PFSK-1 (cell line): ENCODE data around the gene TAGLN3.

ENCODE experiments used
- FOXP2 ChIP-seq: optimal IDR thresholded peaks from 2 replicates; pipeline ENCODE3; 2011; ENCODE audit warnings: borderline replicate concordance, control low read depth, inconsistent platforms; ENCODE audit not compliant: insufficient read depth; ENCODE audit errors: extremely low read length, extremely low read depth
- POLR2AphosphoS5 ChIP-seq: IDR thresholded peaks from 2 replicates; pipeline ENCODE4 v1.6.1; 2012; ENCODE audit warnings: low read depth, mild to moderate bottlenecking, control low read depth, low read length, moderate library complexity
- SIN3A ChIP-seq: IDR thresholded peaks from 2 replicates; pipeline ENCODE4 v1.6.1; 2012; ENCODE audit warnings: mild to moderate bottlenecking, low read length, moderate library complexity, borderline replicate concordance; ENCODE audit not compliant: insufficient read depth
- TAF1 ChIP-seq: IDR thresholded peaks from 2 replicates; pipeline ENCODE4 v1.6.1; 2012; ENCODE audit warnings: low read length, control low read depth, borderline replicate concordance; ENCODE audit not compliant: insufficient read depth
- TF ChIP-seq, protein P1 (sequence below), 2 experiments: IDR thresholded peaks; 2 replicates each; pipeline versions ENCODE4 v1.6.1 to v1.8.0; 2011 to 2012; ENCODE audit warnings: low read depth in 2 of 2, low read length in 2 of 2, control low read depth in 1 of 2, inconsistent platforms in 1 of 2, mild to moderate bottlenecking in 1 of 2, moderate library complexity in 1 of 2; ENCODE audit not compliant: insufficient read depth in 1 of 2

The TAGLN3 gene

DNA sequence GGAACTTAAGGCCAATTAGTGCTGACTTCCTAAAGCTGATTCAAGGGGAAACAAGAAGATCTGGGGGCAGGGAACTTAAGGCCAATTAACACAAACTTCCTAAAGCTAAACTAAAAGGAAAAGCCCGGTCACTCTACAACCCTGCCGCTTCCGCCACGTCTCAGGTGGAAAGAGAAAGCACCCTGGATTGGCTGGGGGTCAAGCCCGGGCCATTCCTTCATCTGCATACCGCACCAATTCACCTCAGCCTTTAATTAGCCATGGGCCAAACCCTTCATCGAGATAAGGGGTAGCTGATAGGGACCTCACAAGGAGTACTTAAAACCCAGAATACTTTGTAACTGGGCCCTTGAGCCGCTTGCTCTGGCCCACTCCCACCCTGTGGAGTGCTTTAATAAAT lies 50.2 kb downstream of the TAGLN3 start:
- TF ChIP-seq FOXP2 (no peak), POLR2AphosphoS5 (no peak), SIN3A (no peak), TAF1 (no peak)
- TF ChIP-seq, protein P1, sequence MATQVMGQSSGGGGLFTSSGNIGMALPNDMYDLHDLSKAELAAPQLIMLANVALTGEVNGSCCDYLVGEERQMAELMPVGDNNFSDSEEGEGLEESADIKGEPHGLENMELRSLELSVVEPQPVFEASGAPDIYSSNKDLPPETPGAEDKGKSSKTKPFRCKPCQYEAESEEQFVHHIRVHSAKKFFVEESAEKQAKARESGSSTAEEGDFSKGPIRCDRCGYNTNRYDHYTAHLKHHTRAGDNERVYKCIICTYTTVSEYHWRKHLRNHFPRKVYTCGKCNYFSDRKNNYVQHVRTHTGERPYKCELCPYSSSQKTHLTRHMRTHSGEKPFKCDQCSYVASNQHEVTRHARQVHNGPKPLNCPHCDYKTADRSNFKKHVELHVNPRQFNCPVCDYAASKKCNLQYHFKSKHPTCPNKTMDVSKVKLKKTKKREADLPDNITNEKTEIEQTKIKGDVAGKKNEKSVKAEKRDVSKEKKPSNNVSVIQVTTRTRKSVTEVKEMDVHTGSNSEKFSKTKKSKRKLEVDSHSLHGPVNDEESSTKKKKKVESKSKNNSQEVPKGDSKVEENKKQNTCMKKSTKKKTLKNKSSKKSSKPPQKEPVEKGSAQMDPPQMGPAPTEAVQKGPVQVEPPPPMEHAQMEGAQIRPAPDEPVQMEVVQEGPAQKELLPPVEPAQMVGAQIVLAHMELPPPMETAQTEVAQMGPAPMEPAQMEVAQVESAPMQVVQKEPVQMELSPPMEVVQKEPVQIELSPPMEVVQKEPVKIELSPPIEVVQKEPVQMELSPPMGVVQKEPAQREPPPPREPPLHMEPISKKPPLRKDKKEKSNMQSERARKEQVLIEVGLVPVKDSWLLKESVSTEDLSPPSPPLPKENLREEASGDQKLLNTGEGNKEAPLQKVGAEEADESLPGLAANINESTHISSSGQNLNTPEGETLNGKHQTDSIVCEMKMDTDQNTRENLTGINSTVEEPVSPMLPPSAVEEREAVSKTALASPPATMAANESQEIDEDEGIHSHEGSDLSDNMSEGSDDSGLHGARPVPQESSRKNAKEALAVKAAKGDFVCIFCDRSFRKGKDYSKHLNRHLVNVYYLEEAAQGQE (IDR thresholded peaks at IDR 0.05; ENCODE audit: insufficient read depth in 1 of 2, low read depth in 2 of 2, low read length in 2 of 2): no peak

DNA sequence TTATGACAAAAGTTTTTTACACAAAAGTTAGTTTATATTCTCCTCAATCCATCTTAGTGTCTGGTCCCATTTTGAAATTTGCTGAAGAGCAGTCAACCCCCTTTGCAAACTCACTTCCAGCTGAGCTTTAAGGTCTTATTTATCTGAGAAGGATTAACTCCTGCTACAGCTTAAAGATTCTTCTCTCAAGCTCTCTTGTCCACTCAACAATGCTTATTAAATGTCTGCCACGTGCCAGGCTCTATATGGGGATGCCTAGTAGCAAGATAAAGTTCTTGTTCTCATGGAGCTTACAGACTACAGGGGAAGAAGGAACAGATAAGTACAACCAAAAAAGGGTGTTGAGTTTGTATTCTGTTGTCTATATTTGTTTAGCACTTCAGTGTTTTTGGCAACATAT lies 54.5 kb downstream of the TAGLN3 start:
- no peak for TF ChIP-seq FOXP2
- TF ChIP-seq, protein P1 (IDR thresholded peaks at IDR 0.05; ENCODE audit: insufficient read depth in 1 of 2, low read depth in 2 of 2, low read length in 2 of 2): no peak
- TF ChIP-seq POLR2AphosphoS5: no peak
- TF ChIP-seq TAF1: no peak
- no peak for TF ChIP-seq SIN3A

DNA sequence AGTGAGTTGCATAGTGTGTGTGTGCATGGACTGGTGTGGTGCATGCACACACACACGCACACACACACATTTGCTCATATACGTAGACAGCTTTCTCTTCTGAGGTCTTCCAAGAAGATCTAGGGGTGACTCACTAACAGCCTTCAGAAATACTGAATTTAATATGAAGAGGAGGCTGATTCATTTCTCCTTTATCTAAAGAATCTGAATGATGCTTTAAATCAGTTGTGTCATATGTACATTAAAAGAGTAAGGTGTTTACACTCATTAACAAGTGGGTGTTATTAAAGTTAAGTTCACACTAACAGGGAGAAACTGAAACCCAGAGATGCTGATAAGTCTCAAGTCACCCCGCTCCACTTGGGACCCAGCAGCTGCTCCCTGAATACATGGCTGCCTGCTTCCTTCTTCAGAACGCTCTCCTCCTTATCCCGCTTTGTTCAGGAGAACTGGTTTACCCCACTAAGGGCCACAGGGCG lies 57.8 kb downstream of the TAGLN3 start:
- TF ChIP-seq POLR2AphosphoS5 (no peak), FOXP2 (no peak), TAF1 (no peak), SIN3A (no peak)
- TF ChIP-seq, protein P1 (IDR thresholded peaks at IDR 0.05; ENCODE audit: insufficient read depth in 1 of 2, low read depth in 2 of 2, low read length in 2 of 2): no peak

DNA sequence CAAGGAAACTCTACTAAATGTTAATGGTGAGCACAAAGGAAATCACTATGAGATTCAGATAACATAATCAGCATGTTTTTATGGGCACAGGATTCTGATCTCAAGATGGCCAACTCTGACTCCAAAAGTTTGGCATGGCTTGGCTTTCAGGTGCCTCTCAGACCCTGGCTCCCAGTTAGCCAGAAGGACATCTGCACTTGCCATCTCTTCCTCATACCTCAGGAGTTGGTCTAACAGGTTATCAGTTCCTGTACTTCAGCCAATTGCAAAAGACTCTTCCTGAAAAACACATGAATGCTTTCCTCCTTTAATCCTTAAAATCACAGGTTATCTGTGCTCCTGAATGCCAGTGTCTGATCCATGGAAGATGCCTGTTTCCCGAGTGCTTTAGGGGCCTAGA lies 60.8 kb downstream of the TAGLN3 start:
- TF ChIP-seq TAF1 (no peak), POLR2AphosphoS5 (no peak), SIN3A (no peak), FOXP2 (no peak)
- TF ChIP-seq, protein P1 (IDR thresholded peaks at IDR 0.05; ENCODE audit: insufficient read depth in 1 of 2, low read depth in 2 of 2, low read length in 2 of 2): no peak

DNA sequence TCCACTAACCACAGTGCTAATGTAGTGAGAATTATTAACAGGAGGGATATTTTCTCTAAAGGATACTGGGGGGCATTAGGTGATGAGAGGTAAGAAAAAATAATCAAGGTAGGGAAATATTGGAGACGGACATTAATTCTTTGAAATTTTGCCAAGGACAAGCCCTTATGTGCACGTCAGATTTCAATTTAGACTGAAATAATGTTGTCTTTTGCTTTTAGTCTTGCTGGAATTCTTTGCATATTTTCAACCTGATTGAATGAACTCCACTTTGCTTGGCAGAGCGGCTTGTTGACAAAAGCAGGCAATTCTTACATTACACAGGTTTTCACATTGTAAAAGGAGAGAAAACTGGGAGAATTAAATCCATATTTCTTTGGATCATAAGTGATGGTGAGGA lies 62.4 kb downstream of the TAGLN3 start:
- TF ChIP-seq TAF1 (no peak), FOXP2 (no peak), SIN3A (no peak), POLR2AphosphoS5 (no peak)
- TF ChIP-seq, protein P1 (IDR thresholded peaks at IDR 0.05; ENCODE audit: insufficient read depth in 1 of 2, low read depth in 2 of 2, low read length in 2 of 2): no peak
